Breast epithelium (tissue), 3 donors: ENCODE measurements around the gene NOBOX.

Experiments
- CTCF ChIP-seq, 3 donors: fragments of 450-650 bp; IDR thresholded peaks; one replicate each; pipeline ENCODE4 v1.5.1; 2016 to 2017; ENCODE audit warnings: antibody characterized with exemption in 3 of 3, mild to moderate bottlenecking in 3 of 3, moderate library complexity in 3 of 3
- POLR2A ChIP-seq: fragments of 450-650 bp; IDR thresholded peaks from one replicate; pipeline ENCODE4 v1.6.1; 2016; ENCODE audit warnings: antibody characterized with exemption, mild to moderate bottlenecking, moderate library complexity
- POLR2AphosphoS5 ChIP-seq, 3 donors: sonication (generic); formaldehyde crosslinking; IDR thresholded peaks; one replicate each; pipeline ENCODE4 v1.6.1; 2017; ENCODE audit warnings: antibody characterized with exemption in 3 of 3

GRCh38 chr7:144384071-144384470, 19.4 kb downstream of the NOBOX start:
- TF ChIP-seq CTCF (IDR thresholded peaks at IDR 0.05) (no peak), POLR2A (no peak), POLR2AphosphoS5 (IDR thresholded peaks at IDR 0.05) (no peak)
